Measurements from ENCODE around the gene OR4M1. TPM values are rescaled to one million over a fixed set of nuclear protein-coding genes. Genes with fewer than 3 reads are reported as not detected.
"Not testable (repeated sequence)": the region's sequence is repeated elsewhere in the genome, so short reads cannot be mapped to it uniquely, and the experiment has no call there.

The OR4M1 gene
- total and polyA plus RNA-seq, 7 donors = not detected

GRCh38 chr14:19754172-19754571 lies 19.1 kb upstream of the OR4M1 start:
- H3K36me3 ChIP-seq (ENCODE audit: insufficient read depth in 1 of 2, low read depth in 1 of 2) = no peaks in the 10 kb centered on the region
- no peak for TF ChIP-seq CTCF (IDR thresholded peaks at IDR 0.05)
- WGBS, 3 donors = 25 to 31% (median 29%) methylated on average over 2 of the region's 2 CpGs
- H3K27ac ChIP-seq = no peak overlapping the region
- no peaks in the 10 kb centered on the region for H3K9me3 ChIP-seq
- DNase-seq = no peak
- H3K27me3 ChIP-seq (ENCODE audit: insufficient read depth in 3 of 3, low read length in 2 of 3) = no peaks in the 10 kb centered on the region
- intact Hi-C loops (cut with DNase I) = no loop called here
- no peak overlapping the region for H3K4me3 ChIP-seq
- no peaks in the 10 kb centered on the region for H3K4me1 ChIP-seq
- no peak for ATAC-seq

- ATAC-seq; intact Hi-C loops (cut with DNase I): not testable (repeated sequence)
- 44 to 50% (median 47%) methylated on average over 3 of the region's 3 CpGs for WGBS, 3 donors
Measured at GRCh38 chr14:19771491-19771890, 1.8 kb upstream of the OR4M1 start.

GRCh38 chr14:19771895-19772430 lies 1.3 kb upstream of the OR4M1 start:
- Histone ChIP-seq H3K9me3 (no peaks in the 10 kb centered on the region), H3K27ac (no peak overlapping the region), H3K27me3 (ENCODE audit: insufficient read depth in 3 of 3, low read length in 2 of 3) (no peaks in the 10 kb centered on the region), H3K4me1 (no peaks in the 10 kb centered on the region), H3K36me3 (ENCODE audit: insufficient read depth in 1 of 2, low read depth in 1 of 2) (no peaks in the 10 kb centered on the region), H3K4me3 (no peak overlapping the region)
- intact Hi-C loops (cut with DNase I) = no loop called here
- TF ChIP-seq CTCF (IDR thresholded peaks at IDR 0.05) = no peak
- 76 to 95% (median 85%) methylated on average over 1 of the region's 1 CpG for WGBS, 3 donors
- DNase-seq (no peak), ATAC-seq (no peak)

More at GRCh38 chr14:19771491-19771890, 1.8 kb upstream of the OR4M1 start:
- H3K9me3 ChIP-seq; H3K27ac ChIP-seq; H3K4me3 ChIP-seq; H3K4me1 ChIP-seq; DNase-seq; H3K36me3 ChIP-seq (ENCODE audit: insufficient read depth in 1 of 2, low read depth in 1 of 2); H3K27me3 ChIP-seq (ENCODE audit: insufficient read depth in 3 of 3, low read length in 2 of 3): not testable (repeated sequence)

GRCh38 chr14:19772454-19772853 lies 850 bp upstream of the OR4M1 start:
- ATAC-seq; DNase-seq; H3K36me3 ChIP-seq (ENCODE audit: insufficient read depth in 1 of 2, low read depth in 1 of 2); H3K27ac ChIP-seq; H3K9me3 ChIP-seq; H3K4me3 ChIP-seq; intact Hi-C loops (cut with DNase I); H3K27me3 ChIP-seq (ENCODE audit: insufficient read depth in 3 of 3, low read length in 2 of 3); H3K4me1 ChIP-seq: not testable (repeated sequence)
- WGBS, 3 donors = 31 to 46% (median 46%) methylated on average over 2 of the region's 2 CpGs

- Histone ChIP-seq H3K27me3 (ENCODE audit: insufficient read depth in 3 of 3, low read length in 2 of 3) (no peaks in the 10 kb centered on the region), H3K4me1 (no peaks in the 10 kb centered on the region), H3K36me3 (ENCODE audit: insufficient read depth in 1 of 2, low read depth in 1 of 2) (no peaks in the 10 kb centered on the region), H3K4me3 (no peak overlapping the region), H3K9me3 (no peaks in the 10 kb centered on the region), H3K27ac (no peak overlapping the region)
- intact Hi-C loops (cut with DNase I) = no loop called here
- TF ChIP-seq CTCF (IDR thresholded peaks at IDR 0.05) = no peak
- ATAC-seq (no peak), DNase-seq (no peak)
- 58 to 71% (median 68%) methylated on average over 1 of the region's 1 CpG for WGBS, 3 donors
Measured at GRCh38 chr14:19775587-19775986, 2.3 kb downstream of the OR4M1 start.

GRCh38 chr14:19785848-19786247 lies 12.5 kb downstream of the OR4M1 start:
- not testable (repeated sequence) for ATAC-seq; H3K4me1 ChIP-seq; DNase-seq; H3K4me3 ChIP-seq; H3K9me3 ChIP-seq; H3K27me3 ChIP-seq (ENCODE audit: insufficient read depth in 3 of 3, low read length in 2 of 3); H3K36me3 ChIP-seq (ENCODE audit: insufficient read depth in 1 of 2, low read depth in 1 of 2); H3K27ac ChIP-seq
- 80 to 85% (median 81%) methylated on average over 16 of the region's 16 CpGs for WGBS, 3 donors
- intact Hi-C loops (cut with DNase I) = loop anchor here in 1 of 2 donors (2.0 kb wide), 1 partner anchor 47 kb away; no protein-coding TSS in a partner anchor

- H3K36me3 ChIP-seq (ENCODE audit: insufficient read depth in 1 of 2, low read depth in 1 of 2); H3K27ac ChIP-seq; H3K9me3 ChIP-seq; ATAC-seq; H3K4me1 ChIP-seq; H3K4me3 ChIP-seq; DNase-seq; intact Hi-C loops (cut with DNase I); H3K27me3 ChIP-seq (ENCODE audit: insufficient read depth in 3 of 3, low read length in 2 of 3): not testable (repeated sequence)
- 69 to 74% (median 71%) methylated on average over 6 of the region's 6 CpGs for WGBS, 3 donors
Measured at GRCh38 chr14:19787318-19787717, 14.0 kb downstream of the OR4M1 start.

GRCh38 chr14:19788150-19788549 lies 14.8 kb downstream of the OR4M1 start:
- H3K4me1 ChIP-seq; H3K36me3 ChIP-seq (ENCODE audit: insufficient read depth in 1 of 2, low read depth in 1 of 2); H3K27ac ChIP-seq; intact Hi-C loops (cut with DNase I); ATAC-seq; H3K27me3 ChIP-seq (ENCODE audit: insufficient read depth in 3 of 3, low read length in 2 of 3); DNase-seq; H3K4me3 ChIP-seq; H3K9me3 ChIP-seq: not testable (repeated sequence)
- WGBS, 3 donors = 59 to 68% (median 61%) methylated on average over 7 of the region's 7 CpGs

- DNase-seq = peak in 1 of 2 donors; percentile 23
- 68 to 72% (median 72%) methylated on average over 10 of the region's 10 CpGs for WGBS, 3 donors
- H3K36me3 ChIP-seq (ENCODE audit: insufficient read depth in 1 of 2, low read depth in 1 of 2); H3K4me1 ChIP-seq; intact Hi-C loops (cut with DNase I); H3K27ac ChIP-seq; H3K4me3 ChIP-seq; H3K9me3 ChIP-seq; H3K27me3 ChIP-seq (ENCODE audit: insufficient read depth in 3 of 3, low read length in 2 of 3); ATAC-seq: not testable (repeated sequence)
Measured at GRCh38 chr14:19796520-19797108, 23.3 kb downstream of the OR4M1 start.
